OCI-LY1 (cell line): ENCODE data around the gene TIMM44.

Experiments
- EZH2 ChIP-seq: fragments of 200-600 bp; sonication (generic), shearing (Covaris generic); IDR thresholded peaks from 2 replicates; pipeline ENCODE4 v1.8.0; 2017; ENCODE audit warnings: borderline replicate concordance, mixed run types, mild to moderate bottlenecking, antibody characterized with exemption, low read length, moderate library complexity, mixed read lengths
- TF ChIP-seq, protein P1 (sequence below): fragments of 200-600 bp; sonication (generic), shearing (Covaris generic); IDR thresholded peaks from 2 replicates; pipeline ENCODE4 v1.5.1; 2017; ENCODE audit warnings: mild to moderate bottlenecking, antibody characterized with exemption, low read length, moderate library complexity, mixed read lengths

DNA sequence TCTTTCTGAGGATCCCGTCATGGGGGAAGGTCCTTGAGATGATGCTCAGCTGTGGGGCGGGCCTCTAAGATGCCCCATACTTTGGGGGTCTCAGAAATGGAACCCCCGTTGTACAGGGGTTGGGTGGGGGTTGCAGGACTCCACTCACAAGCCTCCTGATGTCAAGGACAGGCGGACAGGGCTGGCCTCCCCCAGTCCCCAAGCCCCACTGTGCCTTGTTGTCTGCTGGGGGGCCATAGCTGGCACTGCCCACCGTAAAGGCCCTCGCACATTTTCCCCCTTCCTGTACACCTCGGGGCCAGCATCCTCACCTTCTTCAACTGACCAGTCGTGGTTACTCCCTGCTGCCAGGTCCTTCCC lies 20.6 kb downstream of the TIMM44 start:
- TF ChIP-seq, protein P1, sequence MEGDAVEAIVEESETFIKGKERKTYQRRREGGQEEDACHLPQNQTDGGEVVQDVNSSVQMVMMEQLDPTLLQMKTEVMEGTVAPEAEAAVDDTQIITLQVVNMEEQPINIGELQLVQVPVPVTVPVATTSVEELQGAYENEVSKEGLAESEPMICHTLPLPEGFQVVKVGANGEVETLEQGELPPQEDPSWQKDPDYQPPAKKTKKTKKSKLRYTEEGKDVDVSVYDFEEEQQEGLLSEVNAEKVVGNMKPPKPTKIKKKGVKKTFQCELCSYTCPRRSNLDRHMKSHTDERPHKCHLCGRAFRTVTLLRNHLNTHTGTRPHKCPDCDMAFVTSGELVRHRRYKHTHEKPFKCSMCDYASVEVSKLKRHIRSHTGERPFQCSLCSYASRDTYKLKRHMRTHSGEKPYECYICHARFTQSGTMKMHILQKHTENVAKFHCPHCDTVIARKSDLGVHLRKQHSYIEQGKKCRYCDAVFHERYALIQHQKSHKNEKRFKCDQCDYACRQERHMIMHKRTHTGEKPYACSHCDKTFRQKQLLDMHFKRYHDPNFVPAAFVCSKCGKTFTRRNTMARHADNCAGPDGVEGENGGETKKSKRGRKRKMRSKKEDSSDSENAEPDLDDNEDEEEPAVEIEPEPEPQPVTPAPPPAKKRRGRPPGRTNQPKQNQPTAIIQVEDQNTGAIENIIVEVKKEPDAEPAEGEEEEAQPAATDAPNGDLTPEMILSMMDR, result no peak
- TF ChIP-seq EZH2, result no peak
